GM12878 (cell line): Measurements from ENCODE around the gene STAG1.

Experiments used
- CBFB ChIP-seq: IDR thresholded peaks from 2 replicates; pipeline ENCODE4 v1.6.1; 2016; ENCODE audit warnings: antibody characterized with exemption, low read depth
- CBX5 ChIP-seq: sonication (generic); IDR thresholded peaks from 2 replicates; pipeline ENCODE4 v1.6.1; 2016; ENCODE audit warnings: low read depth, moderate library complexity, mild to moderate bottlenecking, inconsistent platforms
- CREB1 ChIP-seq: IDR thresholded peaks from 2 replicates; pipeline ENCODE4 v1.6.1; 2012; ENCODE audit warnings: low read depth, mild to moderate bottlenecking, inconsistent platforms
- ETV6 ChIP-seq, 2 experiments: fragments of 450-650 bp in 1 of 2; IDR thresholded peaks in 1 of 2; conservative IDR thresholded peaks in 1 of 2; 2 replicates each; pipeline ENCODE4 v1.6.1; 2014; ENCODE audit warnings: antibody characterized with exemption in 1 of 2, borderline replicate concordance in 1 of 2, low read depth in 1 of 2, mild to moderate bottlenecking in 1 of 2, moderate library complexity in 1 of 2
- FOXM1 ChIP-seq: IDR thresholded peaks from 2 replicates; pipeline ENCODE4 v1.6.1; 2012; ENCODE audit warnings: low read depth, mild to moderate bottlenecking, inconsistent platforms, low read length, moderate library complexity
- NFIC ChIP-seq: IDR thresholded peaks from 2 replicates; pipeline ENCODE4 v1.6.1; 2012; ENCODE audit warnings: low read depth, mild to moderate bottlenecking, inconsistent platforms, low read length, moderate library complexity
- POLR2A ChIP-seq: IDR thresholded peaks from 2 replicates; pipeline ENCODE4 v1.6.1; 2011; ENCODE audit warnings: low read depth, mild to moderate bottlenecking, low read length
- SIN3A ChIP-seq: IDR thresholded peaks from 2 replicates; pipeline ENCODE4 v1.6.1; 2012; ENCODE audit warnings: low read depth, low read length, improper control_type of control experiment
- ZSCAN29 ChIP-seq: fragments of 450-650 bp; IDR thresholded peaks from 2 replicates; pipeline ENCODE4 v1.6.1; 2017; ENCODE audit warnings: mild to moderate bottlenecking, moderate library complexity
- TF ChIP-seq, protein P1 (sequence below), 3 experiments: IDR thresholded peaks in 2 of 3; conservative IDR thresholded peaks in 1 of 3; 2 replicates each; pipeline ENCODE4 v1.5.1; 2011; ENCODE audit warnings: low read depth in 3 of 3, low read length in 3 of 3, mild to moderate bottlenecking in 3 of 3, control low read depth in 2 of 3, moderate library complexity in 2 of 3, inconsistent platforms in 1 of 3, mixed read lengths in 1 of 3; ENCODE audit not compliant: control insufficient read depth in 2 of 3, insufficient read depth in 1 of 3; ENCODE audit errors: extremely low read depth in 1 of 3
- TF ChIP-seq, protein P2 (sequence below): IDR thresholded peaks from 2 replicates; pipeline ENCODE4 v1.6.1; 2012; ENCODE audit warnings: mild to moderate bottlenecking, low read depth, low read length

DNA sequence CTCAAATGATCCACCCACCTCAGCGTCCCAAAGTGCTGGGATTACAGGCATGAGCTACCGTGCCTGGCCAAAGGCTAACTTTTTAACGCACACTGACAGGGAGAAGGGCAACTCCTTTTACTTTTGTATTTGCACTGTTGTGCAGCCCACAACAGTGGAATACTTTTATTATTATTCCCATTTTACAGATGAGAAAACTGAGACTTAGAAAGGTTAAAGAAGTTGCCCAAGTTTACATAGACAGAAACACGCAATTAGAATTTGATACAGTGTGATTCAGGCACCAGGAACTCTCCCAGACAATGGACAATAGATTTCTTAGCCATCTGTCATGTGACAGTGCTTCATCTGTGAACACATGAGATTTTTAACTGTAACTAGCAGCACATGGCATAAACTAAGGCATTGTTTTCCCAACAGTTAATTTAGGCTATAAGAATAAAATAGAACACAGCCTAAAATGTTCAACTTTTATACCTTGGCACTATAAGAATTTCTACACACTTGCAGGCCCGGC, 18.8 kb downstream of the STAG1 start:
- TF ChIP-seq CBFB: no peak
- no peak for TF ChIP-seq ETV6 (conservative IDR thresholded peaks at IDR 0.05 in 1 of 2, IDR thresholded peaks at IDR 0.05 in 1 of 2; ENCODE audit: borderline replicate concordance in 1 of 2, low read depth in 1 of 2)
- TF ChIP-seq CREB1: no peak
- no peak for TF ChIP-seq CBX5
- TF ChIP-seq, protein P1, sequence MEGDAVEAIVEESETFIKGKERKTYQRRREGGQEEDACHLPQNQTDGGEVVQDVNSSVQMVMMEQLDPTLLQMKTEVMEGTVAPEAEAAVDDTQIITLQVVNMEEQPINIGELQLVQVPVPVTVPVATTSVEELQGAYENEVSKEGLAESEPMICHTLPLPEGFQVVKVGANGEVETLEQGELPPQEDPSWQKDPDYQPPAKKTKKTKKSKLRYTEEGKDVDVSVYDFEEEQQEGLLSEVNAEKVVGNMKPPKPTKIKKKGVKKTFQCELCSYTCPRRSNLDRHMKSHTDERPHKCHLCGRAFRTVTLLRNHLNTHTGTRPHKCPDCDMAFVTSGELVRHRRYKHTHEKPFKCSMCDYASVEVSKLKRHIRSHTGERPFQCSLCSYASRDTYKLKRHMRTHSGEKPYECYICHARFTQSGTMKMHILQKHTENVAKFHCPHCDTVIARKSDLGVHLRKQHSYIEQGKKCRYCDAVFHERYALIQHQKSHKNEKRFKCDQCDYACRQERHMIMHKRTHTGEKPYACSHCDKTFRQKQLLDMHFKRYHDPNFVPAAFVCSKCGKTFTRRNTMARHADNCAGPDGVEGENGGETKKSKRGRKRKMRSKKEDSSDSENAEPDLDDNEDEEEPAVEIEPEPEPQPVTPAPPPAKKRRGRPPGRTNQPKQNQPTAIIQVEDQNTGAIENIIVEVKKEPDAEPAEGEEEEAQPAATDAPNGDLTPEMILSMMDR (IDR thresholded peaks at IDR 0.05 in 2 of 3, conservative IDR thresholded peaks at IDR 0.05 in 1 of 3; ENCODE audit: control insufficient read depth in 2 of 3, extremely low read depth in 1 of 3, insufficient read depth in 1 of 3, low read depth in 3 of 3, low read length in 3 of 3): no peak
- TF ChIP-seq SIN3A: no peak
- TF ChIP-seq, protein P2, sequence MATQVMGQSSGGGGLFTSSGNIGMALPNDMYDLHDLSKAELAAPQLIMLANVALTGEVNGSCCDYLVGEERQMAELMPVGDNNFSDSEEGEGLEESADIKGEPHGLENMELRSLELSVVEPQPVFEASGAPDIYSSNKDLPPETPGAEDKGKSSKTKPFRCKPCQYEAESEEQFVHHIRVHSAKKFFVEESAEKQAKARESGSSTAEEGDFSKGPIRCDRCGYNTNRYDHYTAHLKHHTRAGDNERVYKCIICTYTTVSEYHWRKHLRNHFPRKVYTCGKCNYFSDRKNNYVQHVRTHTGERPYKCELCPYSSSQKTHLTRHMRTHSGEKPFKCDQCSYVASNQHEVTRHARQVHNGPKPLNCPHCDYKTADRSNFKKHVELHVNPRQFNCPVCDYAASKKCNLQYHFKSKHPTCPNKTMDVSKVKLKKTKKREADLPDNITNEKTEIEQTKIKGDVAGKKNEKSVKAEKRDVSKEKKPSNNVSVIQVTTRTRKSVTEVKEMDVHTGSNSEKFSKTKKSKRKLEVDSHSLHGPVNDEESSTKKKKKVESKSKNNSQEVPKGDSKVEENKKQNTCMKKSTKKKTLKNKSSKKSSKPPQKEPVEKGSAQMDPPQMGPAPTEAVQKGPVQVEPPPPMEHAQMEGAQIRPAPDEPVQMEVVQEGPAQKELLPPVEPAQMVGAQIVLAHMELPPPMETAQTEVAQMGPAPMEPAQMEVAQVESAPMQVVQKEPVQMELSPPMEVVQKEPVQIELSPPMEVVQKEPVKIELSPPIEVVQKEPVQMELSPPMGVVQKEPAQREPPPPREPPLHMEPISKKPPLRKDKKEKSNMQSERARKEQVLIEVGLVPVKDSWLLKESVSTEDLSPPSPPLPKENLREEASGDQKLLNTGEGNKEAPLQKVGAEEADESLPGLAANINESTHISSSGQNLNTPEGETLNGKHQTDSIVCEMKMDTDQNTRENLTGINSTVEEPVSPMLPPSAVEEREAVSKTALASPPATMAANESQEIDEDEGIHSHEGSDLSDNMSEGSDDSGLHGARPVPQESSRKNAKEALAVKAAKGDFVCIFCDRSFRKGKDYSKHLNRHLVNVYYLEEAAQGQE: no peak
- no peak for TF ChIP-seq NFIC
- TF ChIP-seq POLR2A: no peak
- TF ChIP-seq ZSCAN29: no peak
- no peak for TF ChIP-seq FOXM1
